GM19035 (cell line): ENCODE measurements around the gene CFAP107.
"Not testable (repeated sequence)": the region's sequence is repeated elsewhere in the genome, so short reads cannot be mapped to it uniquely, and the experiment has no call there.

ENCODE experiments used
- ATAC-seq: cut with Tn5 transposase; IDR thresholded peaks from one replicate; pipeline ENCODE4 v1.9.1; 2021; ENCODE audit not compliant: unreplicated experiment

The CFAP107 gene, protein sequence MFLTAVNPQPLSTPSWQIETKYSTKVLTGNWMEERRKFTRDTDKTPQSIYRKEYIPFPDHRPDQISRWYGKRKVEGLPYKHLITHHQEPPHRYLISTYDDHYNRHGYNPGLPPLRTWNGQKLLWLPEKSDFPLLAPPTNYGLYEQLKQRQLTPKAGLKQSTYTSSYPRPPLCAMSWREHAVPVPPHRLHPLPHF

GRCh38 chr1:12745992-12746323 lies at the start of gene CFAP107:
Gene CFAP107 (plus strand): TSS chr1:12746200. CDS start chr1:12746431, 231 bp downstream.
- no peak for ATAC-seq

DNA sequence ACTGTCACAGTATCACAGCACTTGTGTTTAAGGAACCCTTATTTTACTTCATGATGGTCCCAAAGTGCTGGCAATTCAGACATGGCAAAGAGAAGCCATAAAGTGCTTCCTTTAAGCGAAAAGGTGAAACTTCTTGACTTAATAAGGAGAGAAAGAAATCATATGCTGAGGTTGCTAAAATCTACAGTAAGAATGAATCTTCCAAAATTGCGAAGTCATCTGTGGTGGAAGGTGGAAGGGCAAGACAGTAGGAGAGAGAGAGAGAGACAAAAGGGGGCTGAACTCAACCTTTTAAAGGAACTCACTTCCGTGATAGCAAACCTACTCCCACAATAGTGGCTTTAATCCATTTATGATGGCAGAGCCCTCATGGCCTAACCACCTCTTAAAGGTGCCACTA lies 49.3 kb upstream of the CFAP107 start:
- ATAC-seq: no peak

DNA sequence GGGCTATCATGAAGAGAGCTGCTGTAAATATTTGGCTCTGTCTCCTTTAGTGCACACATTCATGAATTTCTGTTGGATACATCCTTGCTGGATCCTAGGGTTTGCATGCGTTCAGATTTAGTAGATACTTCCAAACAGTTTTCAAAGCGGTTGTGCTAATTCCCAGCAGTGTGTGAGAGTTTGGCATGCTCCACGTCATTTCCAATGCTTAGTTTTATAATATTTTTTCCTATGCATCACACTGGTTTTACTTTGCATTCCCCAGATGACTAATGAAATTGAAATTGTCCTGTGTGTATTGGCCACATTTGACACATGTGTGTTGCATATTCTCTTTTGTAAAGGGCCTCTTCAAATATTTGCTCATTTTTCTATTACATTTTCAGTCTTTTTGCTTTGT lies 48.6 kb upstream of the CFAP107 start:
- no peak for ATAC-seq

- no peak for ATAC-seq
Measured at GRCh38 chr1:12703821-12704451, 42.1 kb upstream of the CFAP107 start.

DNA sequence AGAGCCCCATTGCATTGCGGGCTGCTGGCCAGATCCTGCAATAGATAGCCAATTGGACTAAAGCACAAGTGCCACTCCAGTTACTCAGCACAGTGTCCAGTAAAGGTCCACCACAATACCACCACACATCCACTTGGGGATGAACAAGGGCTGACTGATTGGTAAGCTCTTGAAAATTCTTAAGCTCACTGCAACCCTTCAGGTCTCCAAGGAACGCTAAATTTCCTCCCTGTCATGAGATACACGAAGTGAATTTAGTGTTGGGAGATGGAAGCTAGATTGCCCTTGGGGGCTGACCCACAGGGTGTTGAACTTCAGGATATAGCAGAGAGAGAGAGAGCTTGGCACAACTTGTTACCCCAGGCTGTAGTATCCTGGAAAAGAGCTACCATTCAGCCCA lies 39.9 kb upstream of the CFAP107 start:
- no peak for ATAC-seq

GRCh38 chr1:12708396-12709090 lies 37.5 kb upstream of the CFAP107 start:
- ATAC-seq: no peak

DNA sequence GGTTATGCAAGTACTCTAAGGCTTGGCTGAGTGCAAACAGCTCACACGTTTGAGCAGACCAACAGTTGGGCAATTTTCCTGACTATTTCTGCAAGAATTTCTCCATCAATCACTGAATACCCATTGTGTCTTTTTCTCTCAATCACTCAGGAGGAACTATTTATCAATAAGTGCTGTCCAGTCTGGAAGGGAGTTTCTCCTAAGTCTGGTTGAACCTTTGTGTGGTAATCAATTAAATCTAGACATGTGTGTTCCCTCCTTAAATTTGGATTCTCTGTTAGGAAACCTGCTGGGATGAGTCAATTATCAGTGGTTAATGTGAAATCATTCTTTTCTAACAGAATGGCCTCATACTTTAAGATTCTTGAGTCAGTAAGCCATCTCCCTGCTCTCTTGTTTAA lies 36.9 kb upstream of the CFAP107 start:
- no peak for ATAC-seq

DNA sequence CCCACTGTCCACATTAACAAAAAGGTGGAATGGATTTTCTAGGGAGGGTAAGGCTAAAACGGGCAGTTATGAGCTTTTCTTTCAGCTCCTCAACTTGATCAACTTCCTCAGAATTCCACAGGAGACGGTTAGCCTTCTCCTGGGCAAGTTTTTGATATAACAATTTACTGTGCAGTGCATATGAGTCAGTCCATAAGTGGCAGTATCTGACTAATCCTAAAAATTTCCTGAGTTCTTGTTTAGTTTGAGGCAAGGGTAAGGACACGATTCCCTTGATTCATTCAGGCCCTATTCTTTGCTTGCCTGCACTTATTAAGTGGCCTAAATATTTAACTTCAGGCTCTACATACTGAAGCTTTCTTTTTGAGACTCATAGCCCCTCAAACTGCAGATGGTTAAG lies 36.3 kb upstream of the CFAP107 start:
- no peak for ATAC-seq

DNA sequence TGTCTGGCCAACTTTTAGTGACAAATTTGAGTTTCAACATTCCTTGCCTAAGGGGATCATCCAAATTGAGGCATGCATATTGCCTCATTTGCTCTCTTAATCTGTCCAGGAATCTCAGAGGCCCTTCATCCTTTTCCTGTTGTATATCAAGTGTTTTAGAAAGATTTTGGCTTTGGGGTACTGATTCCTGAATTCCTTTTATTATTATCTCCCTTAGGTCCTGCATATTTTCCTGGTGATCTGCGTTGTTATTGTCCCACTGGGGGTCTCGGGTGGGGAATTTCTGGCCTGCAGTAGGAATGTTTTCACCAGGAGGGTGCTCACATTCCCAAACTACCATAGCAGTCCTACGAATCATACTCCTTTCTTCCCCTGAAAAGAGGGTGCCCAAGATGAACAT lies 34.5 kb upstream of the CFAP107 start:
- ATAC-seq: no peak

DNA sequence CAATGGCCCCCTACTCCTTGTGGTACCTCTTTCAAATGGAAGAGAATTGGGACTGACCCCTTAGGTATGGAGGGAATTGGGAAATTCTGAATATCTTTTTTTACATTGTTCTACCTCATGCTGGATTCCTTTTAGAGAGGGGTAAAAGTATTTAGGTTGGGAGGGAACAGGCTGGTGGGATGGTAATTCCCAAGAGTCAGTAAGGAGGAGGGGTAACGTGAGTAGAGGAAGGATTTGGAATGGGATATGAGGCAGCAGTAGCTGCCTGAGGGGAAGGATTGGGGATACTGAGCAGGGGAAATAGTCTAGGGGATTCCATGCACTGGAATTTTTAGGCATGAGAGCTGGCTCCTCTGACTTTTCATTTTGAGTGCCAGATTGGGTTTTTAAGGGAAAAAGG lies 33.9 kb upstream of the CFAP107 start:
- ATAC-seq: no peak

- no peak for ATAC-seq
Measured at GRCh38 chr1:12712929-12713328, 33.1 kb upstream of the CFAP107 start.

GRCh38 chr1:12713651-12714050 lies 32.3 kb upstream of the CFAP107 start:
- not testable (repeated sequence) for ATAC-seq

DNA sequence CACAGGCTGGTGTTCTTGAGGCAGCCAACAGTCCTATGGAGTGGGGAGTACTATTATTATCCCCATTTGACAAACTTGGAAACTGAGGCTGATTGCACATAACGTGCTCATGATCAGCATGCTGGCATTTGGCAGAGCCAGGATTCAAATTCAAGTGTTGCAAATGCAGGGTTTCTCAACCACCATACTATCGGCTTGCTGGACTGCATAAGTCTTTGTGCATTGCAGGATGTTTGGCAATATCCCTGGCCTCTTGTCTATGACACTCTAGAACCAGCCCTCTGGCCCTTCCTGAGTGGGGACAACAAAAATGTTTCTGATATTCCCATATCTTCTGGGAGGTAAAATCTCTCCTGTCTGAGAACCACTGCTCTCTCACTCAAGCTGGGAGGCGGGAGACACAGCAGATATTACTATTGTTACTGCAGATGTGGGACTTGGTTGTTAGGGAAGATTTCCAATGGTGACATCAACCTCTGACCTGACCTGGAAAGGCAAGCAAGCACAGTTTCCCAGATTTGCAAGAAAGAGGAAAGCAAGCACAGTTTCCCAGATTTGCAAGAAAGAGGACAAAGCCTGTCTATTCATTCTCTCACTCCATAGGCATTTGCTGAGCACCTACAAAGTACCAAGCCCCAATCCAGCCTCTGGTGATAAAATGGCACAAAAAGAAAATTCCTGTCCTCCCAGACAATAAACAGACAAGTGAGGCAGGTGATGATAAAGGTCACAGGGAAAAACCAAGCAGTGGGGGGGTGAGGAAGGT lies 31.1 kb upstream of the CFAP107 start:
- no peak for ATAC-seq

DNA sequence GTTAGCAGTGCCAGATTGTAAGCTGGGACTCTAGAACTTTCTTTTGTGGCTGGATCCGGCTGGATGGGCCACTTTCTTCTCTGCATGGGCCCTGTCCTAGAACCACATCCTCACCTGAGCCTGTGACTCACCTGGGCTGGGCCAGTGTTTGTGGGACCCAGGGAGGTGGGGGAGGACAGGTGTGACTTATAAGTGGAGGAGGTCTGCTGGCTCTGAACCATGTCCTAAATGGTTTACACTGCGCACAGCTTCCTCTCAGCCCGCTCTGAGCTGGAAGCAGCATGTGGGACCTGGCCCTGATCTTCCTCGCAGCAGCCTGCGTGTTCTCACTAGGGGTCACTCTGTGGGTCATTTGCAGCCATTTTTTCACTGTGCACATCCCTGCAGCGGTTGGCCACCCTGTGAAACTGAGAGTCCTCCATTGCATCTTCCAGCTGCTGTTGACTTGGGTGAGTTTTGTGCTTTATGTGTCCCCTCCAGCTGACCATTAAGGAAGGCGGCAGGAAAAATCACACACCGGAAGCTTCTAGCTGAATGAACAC lies 30.0 kb upstream of the CFAP107 start, which contains the start of gene AADACL3:
TSS of gene AADACL3 (plus strand) at position 215 of the 542 bp plus-strand sequence. CDS start at position 282, 67 bp downstream.
- ATAC-seq: no peak

GRCh38 chr1:12717301-12717838 lies 28.6 kb upstream of the CFAP107 start:
- ATAC-seq: no peak

- no peak for ATAC-seq
Measured at GRCh38 chr1:12722626-12723025, 23.4 kb upstream of the CFAP107 start.

DNA sequence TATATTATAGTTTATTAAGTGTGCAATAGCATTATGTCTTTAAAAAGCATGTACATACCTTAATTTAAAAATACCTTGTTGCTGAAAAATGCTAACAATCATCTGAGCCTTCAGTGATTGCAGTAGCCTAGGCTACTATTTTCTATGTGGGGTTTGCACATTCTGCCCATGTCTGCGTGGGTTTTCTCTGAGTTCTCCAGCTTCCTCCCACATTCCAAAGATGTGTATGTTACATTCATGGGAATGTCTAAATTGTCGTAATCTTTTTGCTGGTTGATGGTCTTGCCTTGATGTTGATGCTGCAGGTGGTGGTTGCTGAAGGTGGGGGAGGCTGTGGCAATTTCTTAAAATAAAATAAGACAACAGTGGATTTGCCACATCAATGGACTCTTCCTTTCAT lies 17.6 kb upstream of the CFAP107 start:
- no peak for ATAC-seq

DNA sequence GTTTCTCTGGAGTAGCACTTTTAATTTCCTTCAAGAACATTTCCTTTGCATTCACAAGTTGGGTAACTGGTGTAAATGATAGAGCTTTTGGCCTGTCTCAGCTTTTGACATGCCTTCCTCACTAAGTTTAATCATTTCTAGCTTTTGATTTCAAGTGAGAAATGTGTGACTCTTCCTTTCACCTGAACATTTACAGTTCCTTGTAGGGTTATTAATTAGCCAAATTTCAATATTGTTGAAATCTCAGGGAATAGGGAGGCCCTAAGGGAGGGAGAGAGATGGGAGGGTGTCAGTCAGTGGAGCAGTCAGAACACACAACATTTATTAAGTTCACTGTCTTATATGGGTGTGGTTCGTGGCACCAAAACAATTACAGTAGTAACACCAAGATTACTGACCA lies 15.8 kb upstream of the CFAP107 start:
- no peak for ATAC-seq

DNA sequence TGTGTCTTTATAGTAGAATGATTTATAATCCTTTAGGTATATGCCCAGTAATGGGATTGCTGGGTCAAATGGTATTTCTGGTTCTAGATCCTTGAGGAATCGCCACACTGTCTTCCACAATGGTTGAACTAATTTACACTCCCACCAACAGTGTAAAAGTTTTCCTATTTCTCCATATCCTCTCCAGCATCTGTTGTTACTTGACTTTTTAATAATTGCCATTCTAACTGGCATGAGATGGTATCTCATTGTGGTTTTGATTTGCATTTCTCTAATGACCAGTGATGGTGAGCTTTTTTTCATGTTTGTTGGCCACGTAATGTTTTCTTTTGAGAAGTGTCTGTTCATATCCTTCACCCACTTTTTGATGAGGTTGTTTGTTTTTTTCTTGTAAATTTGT lies 14.9 kb upstream of the CFAP107 start:
- ATAC-seq: not testable (repeated sequence)

GRCh38 chr1:12734651-12735050 lies 11.3 kb upstream of the CFAP107 start:
- ATAC-seq: no peak

DNA sequence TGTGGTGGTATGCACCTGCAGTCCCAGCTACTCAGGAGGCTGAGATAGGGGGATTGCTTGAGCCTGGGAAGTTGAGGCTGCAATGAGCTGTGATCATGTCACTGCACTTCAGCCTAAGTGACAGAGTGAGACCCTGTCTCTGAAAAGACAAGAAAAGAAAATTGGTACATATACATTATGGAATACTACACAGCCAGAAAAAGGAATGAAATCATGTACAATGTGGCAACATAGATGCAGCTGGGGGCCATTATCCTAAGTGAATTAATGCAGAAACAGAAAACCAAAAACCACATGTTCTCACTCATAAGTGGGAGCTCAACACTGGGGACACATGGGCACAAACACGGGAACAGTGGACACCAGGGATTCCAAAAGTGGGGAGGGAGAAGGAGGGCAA lies 7.1 kb upstream of the CFAP107 start:
- ATAC-seq: no peak
